Left lung (tissue), 10 donors: ENCODE results near the gene FEM1C. TPM values are rescaled to one million over a fixed set of nuclear protein-coding genes. Genes with fewer than 3 reads are reported as not detected.

Experiments
- ATAC-seq: fragments of 200-7000 bp; cut with Tn5 transposase; one replicate; pipeline ENCODE4 v1.9.1; 2020; ENCODE audit warnings: moderate library complexity
- DNase-seq, 4 donors: peaks; one replicate each; pipeline ENCODE4 v3.0.0-alpha.2; 2013 to 2020
- H3K27ac ChIP-seq, 2 donors: fragments of 200-600 bp; sonication (generic) in 1 of 2; one replicate each; pipeline versions ENCODE4 v1.5.0 to v1.8.0; 2020 to 2021
- H3K27me3 ChIP-seq, 2 donors: fragments of 200-600 bp; sonication (generic) in 1 of 2; one replicate each; pipeline versions ENCODE4 v1.5.0 to v1.8.0; 2020 to 2021
- H3K36me3 ChIP-seq, 2 donors: fragments of 200-600 bp; sonication (generic) in 1 of 2; one replicate each; pipeline versions ENCODE4 v1.5.0 to v1.8.0; 2020 to 2021
- H3K4me1 ChIP-seq, 2 donors: fragments of 200-600 bp; one replicate each; pipeline ENCODE4 v1.8.0; 2021
- H3K4me3 ChIP-seq, 2 donors: fragments of 200-600 bp; sonication (generic) in 1 of 2; one replicate each; pipeline versions ENCODE4 v1.5.0 to v1.8.0; 2020 to 2021; ENCODE audit warnings: mild to moderate bottlenecking in 1 of 2
- H3K9me3 ChIP-seq, 2 donors: fragments of 200-600 bp; sonication (generic) in 1 of 2; one replicate each; pipeline versions ENCODE4 v1.5.0 to v1.8.0; 2020 to 2021
- CTCF ChIP-seq, 2 donors: fragments of 200-600 bp; sonication (generic) in 1 of 2; IDR thresholded peaks; one replicate each; pipeline versions ENCODE4 v1.5.0 to v1.8.0; 2021; ENCODE audit warnings: antibody characterized with exemption in 2 of 2
- intact Hi-C, 2 donors: fragments of 100-400 bp; cut with DNase I; formaldehyde crosslinking; loops; one replicate each; pipeline versions ENCODE4 v1.11.2 to v1.14.2; 2022
- polyA plus RNA-seq, 6 donors: library from polyadenylated mRNA; unstranded; fragments of 120-200 nt; gene quantifications; one replicate each; pipeline ENCODE4 v1.2.1, GENCODE V29; 2013; ENCODE audit not compliant: insufficient read length in 6 of 6
- total RNA-seq, 2 donors: library from RNA; stranded (reverse); fragmentation: NEBNext Ultra II Directional; extraction: Animal tissue kit (Norgen Biotek cat#: 25700); gene quantifications; one replicate each; pipeline ENCODE4 v1.2.1, GENCODE V29; 2021
- donor health status: DM: no; HTN: yes; CAD: no.
- donor health status: DM: no; HTN: no; CAD: no.

Gene FEM1C
- total and polyA plus RNA-seq, 8 donors, result 21.1 to 28.7 (median 23.3) TPM

GRCh38 chr5:115541611-115542010 lies 3.0 kb downstream of the FEM1C start:
- Histone ChIP-seq H3K4me1 (peaks cover 0 to 72% of the 10 kb centered on the region in 2 donors), H3K4me3 (peak overlapping the region; percentile 69 to 86), H3K36me3 (peaks cover 0 to 19% of the 10 kb centered on the region in 2 donors), H3K9me3 (peaks cover 8 to 9% of the 10 kb centered on the region in 2 donors), H3K27me3 (no peaks in the 10 kb centered on the region), H3K27ac (peak overlapping the region; percentile 99 to 100)
- intact Hi-C loops, result no loop called here
- ATAC-seq, result no peak
- peak in 1 of 4 donors; percentile 23 for DNase-seq
- TF ChIP-seq CTCF (IDR thresholded peaks at IDR 0.05), result no peak

GRCh38 chr5:115535479-115536035 lies 9.0 kb downstream of the FEM1C start:
- Histone ChIP-seq H3K4me1 (peaks cover 12 to 93% of the 10 kb centered on the region in 2 donors), H3K36me3 (peaks cover 0 to 42% of the 10 kb centered on the region in 2 donors), H3K9me3 (no peaks in the 10 kb centered on the region), H3K27ac (no peak overlapping the region), H3K27me3 (no peaks in the 10 kb centered on the region), H3K4me3 (no peak overlapping the region)
- no peak for ATAC-seq
- intact Hi-C loops, result no loop called here
- TF ChIP-seq CTCF (IDR thresholded peaks at IDR 0.05), result no peak
- no peak for DNase-seq

- Histone ChIP-seq H3K4me1 (peaks cover 26 to 87% of the 10 kb centered on the region in 2 donors), H3K36me3 (peaks cover 0 to 24% of the 10 kb centered on the region in 2 donors), H3K4me3 (no peak overlapping the region), H3K9me3 (no peaks in the 10 kb centered on the region), H3K27ac (no peak overlapping the region), H3K27me3 (no peaks in the 10 kb centered on the region)
- no peak for DNase-seq
- no peak for TF ChIP-seq CTCF (IDR thresholded peaks at IDR 0.05)
- intact Hi-C loops, result no loop called here
- ATAC-seq, result no peak
Observed at GRCh38 chr5:115532517-115532916, 12.1 kb downstream of the FEM1C start.

GRCh38 chr5:115531787-115532367 lies 12.7 kb downstream of the FEM1C start:
- intact Hi-C loops, result no loop called here
- Histone ChIP-seq H3K4me1 (peaks cover 26 to 80% of the 10 kb centered on the region in 2 donors), H3K9me3 (no peaks in the 10 kb centered on the region), H3K27me3 (no peaks in the 10 kb centered on the region), H3K4me3 (no peak overlapping the region), H3K36me3 (peaks cover 0 to 24% of the 10 kb centered on the region in 2 donors), H3K27ac (peak overlapping the region in 1 of 2 donors; percentile 25)
- DNase-seq (no peak), ATAC-seq (peak; percentile 47)
- TF ChIP-seq CTCF (IDR thresholded peaks at IDR 0.05), result no peak

- H3K4me3 ChIP-seq, result no peak overlapping the region
- intact Hi-C loops, result no loop called here
- no peaks in the 10 kb centered on the region for H3K27me3 ChIP-seq
- no peak for ATAC-seq
- no peak for TF ChIP-seq CTCF (IDR thresholded peaks at IDR 0.05)
- no peak overlapping the region for H3K27ac ChIP-seq
- H3K9me3 ChIP-seq, result no peaks in the 10 kb centered on the region
- no peak for DNase-seq
- H3K4me1 ChIP-seq, result peaks cover 26 to 78% of the 10 kb centered on the region in 2 donors
- peaks cover 0 to 21% of the 10 kb centered on the region in 2 donors for H3K36me3 ChIP-seq
Observed at GRCh38 chr5:115531380-115531779, 13.2 kb downstream of the FEM1C start.
